SK-N-SH (cell line): ENCODE measurements around the gene HOXB2.

Experiments
- GATA2 ChIP-seq: sonication (generic); formaldehyde crosslinking; IDR thresholded peaks from 2 replicates; pipeline ENCODE4 v1.5.0; 2020; ENCODE audit warnings: mild to moderate bottlenecking, missing genetic modification reagents
- YY1 ChIP-seq: IDR thresholded peaks from 2 replicates; pipeline ENCODE4 v1.4.0; 2012; ENCODE audit warnings: low read depth, mild to moderate bottlenecking

GRCh38 chr17:48547808-48548522, 3.1 kb upstream of the HOXB2 start:
- TF ChIP-seq GATA2 (CRISPR knock-in tag): no peak
- no peak for TF ChIP-seq YY1
